Esophagus (tissue), 2 donors: ENCODE results near the gene RCC2. TPM values are rescaled to one million over a fixed set of nuclear protein-coding genes. Genes with fewer than 3 reads are reported as not detected.
A peak's percentile ranks its signal among the peaks of the same experiment; 100 is the strongest.
"Not testable (repeated sequence)": the region's sequence is repeated elsewhere in the genome, so short reads cannot be mapped to it uniquely, and the experiment has no call there.

Experiments used
- H3K27ac ChIP-seq, 2 donors: one replicate each; pipeline ENCODE4 v1.5.1; 2013; ENCODE audit warnings: low read depth in 2 of 2, mild to moderate bottlenecking in 2 of 2, inconsistent platforms in 1 of 2, low read length in 1 of 2, moderate library complexity in 1 of 2
- H3K27me3 ChIP-seq, 2 donors: one replicate each; pipeline ENCODE4 v1.6.1; 2013; ENCODE audit warnings: low read length in 2 of 2, control low read depth in 1 of 2, mild to moderate bottlenecking in 1 of 2; ENCODE audit not compliant: insufficient read depth in 2 of 2, control insufficient read depth in 1 of 2
- H3K36me3 ChIP-seq, 2 donors: one replicate each; pipeline ENCODE4 v1.6.1; 2013; ENCODE audit warnings: low read length in 1 of 2; ENCODE audit not compliant: control insufficient read depth in 2 of 2, insufficient read depth in 2 of 2
- H3K4me1 ChIP-seq, 2 donors: one replicate each; pipeline ENCODE4 v1.6.1; 2013; ENCODE audit warnings: low read length in 1 of 2; ENCODE audit not compliant: control insufficient read depth in 2 of 2, insufficient read depth in 2 of 2
- H3K4me3 ChIP-seq, 2 donors: one replicate each; pipeline ENCODE4 v1.5.1; 2013; ENCODE audit warnings: low read length in 2 of 2, mild to moderate bottlenecking in 2 of 2, low read depth in 1 of 2, moderate library complexity in 1 of 2
- H3K9me3 ChIP-seq, 2 donors: one replicate each; pipeline ENCODE4 v1.6.1; 2013; ENCODE audit warnings: mild to moderate bottlenecking in 2 of 2, low read depth in 1 of 2, low read length in 1 of 2, moderate library complexity in 1 of 2; ENCODE audit not compliant: control insufficient read depth in 2 of 2, insufficient read depth in 1 of 2
- WGBS, 2 donors: extraction: QIAGEN DNeasy Blood & Tissue Kit; methylation state at CpG; one replicate each; pipeline ENCODE4 v1.1.7; 2013; 5-methylcytosine and 5-hydroxymethylcytosine counted together
- polyA plus RNA-seq, 2 donors: library from polyadenylated mRNA; stranded (reverse); fragments of 200-250 nt; gene quantifications; one replicate each; pipeline ENCODE4 v1.2.3, GENCODE V29; 2013
- donor health status: healthy with polysubstance abuse.
- donor health status: Bipolar disorder and iron deficiency.

Gene RCC2
- 10 to 100 TPM; 48.8 TPM for polyA plus RNA-seq

DNA sequence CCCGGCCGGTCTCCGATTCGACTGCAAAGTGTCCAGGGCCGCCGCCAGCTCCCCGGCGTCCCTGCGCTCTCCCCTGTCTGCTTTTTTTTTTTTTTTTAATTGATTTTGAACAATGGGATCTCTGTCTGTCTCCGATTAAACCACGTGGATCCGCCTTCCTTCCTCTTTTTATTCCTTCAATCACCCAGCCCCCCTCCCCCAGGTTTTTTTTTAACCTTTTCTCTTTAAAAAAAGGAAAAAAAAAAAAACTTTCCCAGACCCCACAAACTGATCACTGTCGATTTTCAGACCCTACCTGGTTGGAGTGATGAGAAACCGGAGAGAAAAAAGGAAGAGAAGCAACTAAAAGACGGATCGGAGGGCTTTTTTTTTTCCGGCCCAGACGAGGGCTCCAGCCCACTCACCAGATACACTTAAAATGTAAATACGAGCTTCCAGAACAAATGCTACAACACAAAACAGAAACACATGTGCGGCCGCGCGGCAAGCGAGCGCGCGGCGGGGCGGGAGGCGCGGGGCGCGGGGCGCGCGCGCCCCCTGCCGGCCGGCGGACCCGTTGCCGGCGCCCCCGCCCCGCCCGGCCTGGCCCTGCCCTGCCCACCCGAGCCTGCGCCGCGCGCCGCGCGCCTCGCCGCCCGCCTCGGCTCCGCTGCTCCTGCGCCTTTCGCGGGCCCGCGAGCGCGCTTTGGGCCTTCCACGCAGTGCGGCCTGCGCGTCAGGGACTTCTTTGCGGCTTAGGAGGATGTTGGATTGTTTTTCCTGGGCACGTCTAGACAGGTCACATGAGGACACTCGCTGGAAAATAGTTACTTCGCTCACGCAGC, at the start of gene RCC2:
TSS of gene RCC2 (minus strand) at position 428 of the 824 bp plus-strand sequence. CDS start 1,163 bp downstream, outside the sequence.
- peak within 1 kb of the TSS; percentile 78 to 88 for H3K4me3 ChIP-seq
- 0% methylated on average over 55 to 75 of the region's 75 CpGs for WGBS, 2 donors
- peaks cover 0 to 10% of the 10 kb centered on the region in 2 donors for H3K4me1 ChIP-seq
- no peaks in the 10 kb centered on the region for H3K36me3 ChIP-seq
- peak within 1 kb of the TSS; percentile 78 to 93 for H3K27ac ChIP-seq
- H3K9me3 ChIP-seq: no peaks in the 10 kb centered on the region
- no peaks in the 10 kb centered on the region for H3K27me3 ChIP-seq

DNA sequence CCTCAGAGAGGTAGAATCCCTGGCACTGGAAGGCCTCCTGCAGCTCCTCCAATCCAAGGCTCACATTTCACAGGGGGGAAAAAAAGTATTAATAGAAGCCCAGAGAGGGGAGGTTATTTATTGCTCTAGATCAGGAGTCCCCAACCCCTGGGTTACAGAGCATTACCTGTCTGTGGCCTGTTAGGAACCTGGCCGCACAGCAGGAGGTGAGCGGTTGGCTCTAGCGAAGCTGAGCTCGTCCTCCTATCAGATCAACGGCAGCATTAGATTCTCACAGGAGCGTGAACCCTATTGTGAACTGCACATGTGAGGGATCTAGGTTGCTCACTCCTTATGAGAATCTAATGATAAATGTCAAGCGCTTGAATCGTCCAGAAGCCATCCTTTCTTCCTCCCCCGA, 46.8 kb upstream of the RCC2 start:
- WGBS, 2 donors: 81 to 88% methylated on average over 9 of the region's 9 CpGs
- Histone ChIP-seq H3K36me3 (no peaks in the 10 kb centered on the region), H3K27me3 (no peaks in the 10 kb centered on the region), H3K4me3 (no peak overlapping the region), H3K4me1 (no peaks in the 10 kb centered on the region), H3K27ac (no peak overlapping the region), H3K9me3 (no peaks in the 10 kb centered on the region)

DNA sequence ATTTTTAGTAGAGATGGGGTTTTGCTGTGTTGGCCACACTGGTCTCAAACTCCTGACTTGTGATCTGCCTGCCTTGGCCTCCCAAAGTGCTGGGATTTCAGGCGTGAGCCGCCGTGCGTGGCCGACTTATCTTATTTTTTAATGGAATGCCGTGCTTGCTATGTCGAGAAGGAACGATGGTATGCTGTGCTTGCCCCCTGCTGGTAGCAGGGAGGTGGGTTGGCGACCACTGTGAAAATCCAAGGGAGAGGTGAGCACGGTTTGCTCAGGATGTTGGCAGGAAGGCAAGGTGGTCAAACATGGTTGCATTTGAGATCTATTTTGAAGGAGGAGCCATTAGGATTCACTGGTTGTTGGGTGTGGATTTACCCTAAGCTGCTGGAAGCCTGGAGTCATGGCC, 45.8 kb upstream of the RCC2 start:
- no peaks in the 10 kb centered on the region for H3K36me3 ChIP-seq
- no peak overlapping the region for H3K27ac ChIP-seq
- no peaks in the 10 kb centered on the region for H3K27me3 ChIP-seq
- H3K4me3 ChIP-seq: no peak overlapping the region
- no peaks in the 10 kb centered on the region for H3K9me3 ChIP-seq
- 47 to 63% methylated on average over 10 of the region's 10 CpGs for WGBS, 2 donors
- H3K4me1 ChIP-seq: no peaks in the 10 kb centered on the region

DNA sequence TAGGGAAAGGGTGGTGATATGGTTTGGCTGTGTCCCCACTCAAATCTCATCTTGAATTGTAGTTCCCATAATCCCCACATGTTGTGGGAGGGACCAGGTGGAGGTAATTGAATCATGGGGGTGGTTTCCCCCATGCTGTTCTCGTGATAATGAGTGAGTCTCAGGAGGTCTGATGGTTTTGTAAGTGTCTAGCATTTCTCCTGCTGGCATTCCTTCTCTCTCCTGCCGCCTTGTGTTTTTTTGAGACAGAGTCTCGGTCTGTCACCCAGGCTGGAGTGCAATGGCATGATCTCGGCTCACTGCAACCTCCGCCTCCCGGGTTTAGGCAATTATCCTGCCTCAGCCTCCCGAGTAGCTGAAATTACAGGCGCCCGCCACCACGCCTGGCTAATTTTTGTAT, 42.5 kb upstream of the RCC2 start:
- not testable (repeated sequence) for H3K27ac ChIP-seq, H3K4me3 ChIP-seq, H3K27me3 ChIP-seq, H3K4me1 ChIP-seq, H3K36me3 ChIP-seq, H3K9me3 ChIP-seq
- WGBS, 2 donors: 83 to 86% methylated on average over 10 of the region's 10 CpGs

DNA sequence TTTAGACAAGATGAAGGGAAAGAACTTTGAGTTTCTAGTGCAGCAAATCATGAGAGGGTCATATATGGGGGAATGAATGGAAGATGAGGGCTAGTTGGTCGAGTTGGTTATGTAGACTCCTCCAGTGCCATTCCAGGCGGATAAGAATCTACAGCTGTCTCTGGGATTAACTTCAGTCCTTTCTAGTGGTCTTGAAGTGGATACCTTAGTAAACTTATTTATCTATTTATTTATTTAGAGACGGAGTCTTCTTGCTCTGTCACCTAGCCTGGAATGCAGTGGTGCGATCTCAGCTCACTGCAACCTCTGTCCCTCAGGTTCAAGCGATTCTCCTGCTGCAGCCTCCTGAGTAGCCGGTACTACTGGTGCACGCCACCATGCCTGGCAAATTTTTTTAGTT, 41.4 kb upstream of the RCC2 start:
- Histone ChIP-seq H3K4me3 (no peak overlapping the region), H3K9me3 (no peaks in the 10 kb centered on the region), H3K27ac (no peak overlapping the region), H3K4me1 (no peaks in the 10 kb centered on the region), H3K36me3 (no peaks in the 10 kb centered on the region), H3K27me3 (no peaks in the 10 kb centered on the region)
- 78 to 83% methylated on average over 7 of the region's 7 CpGs for WGBS, 2 donors

DNA sequence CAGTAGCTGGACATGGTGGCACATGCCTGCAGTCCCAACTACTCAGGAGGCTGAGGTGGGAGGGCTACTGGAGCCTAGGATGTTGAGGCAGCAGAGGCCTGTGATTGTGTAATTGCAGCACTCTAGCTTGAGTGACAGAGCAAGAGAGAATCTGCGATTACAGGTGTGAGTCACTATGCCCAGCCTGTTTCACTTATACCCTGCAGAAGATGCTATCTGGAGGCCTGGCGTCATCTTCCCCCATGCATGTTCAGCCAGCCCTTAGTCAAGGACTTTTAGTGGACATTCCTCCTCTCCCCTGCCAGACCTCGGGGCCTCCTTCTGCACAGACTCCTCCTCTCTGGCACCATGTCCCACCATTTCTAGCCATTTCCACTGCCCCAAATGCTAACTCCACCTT, 36.3 kb upstream of the RCC2 start:
- WGBS, 2 donors: 34 to 53% methylated on average over 3 of the region's 3 CpGs
- no peaks in the 10 kb centered on the region for H3K36me3 ChIP-seq
- no peaks in the 10 kb centered on the region for H3K4me1 ChIP-seq
- peak overlapping the region in 1 of 2 donors; percentile 34 for H3K27ac ChIP-seq
- H3K9me3 ChIP-seq: no peaks in the 10 kb centered on the region
- H3K4me3 ChIP-seq: no peak overlapping the region
- no peaks in the 10 kb centered on the region for H3K27me3 ChIP-seq

DNA sequence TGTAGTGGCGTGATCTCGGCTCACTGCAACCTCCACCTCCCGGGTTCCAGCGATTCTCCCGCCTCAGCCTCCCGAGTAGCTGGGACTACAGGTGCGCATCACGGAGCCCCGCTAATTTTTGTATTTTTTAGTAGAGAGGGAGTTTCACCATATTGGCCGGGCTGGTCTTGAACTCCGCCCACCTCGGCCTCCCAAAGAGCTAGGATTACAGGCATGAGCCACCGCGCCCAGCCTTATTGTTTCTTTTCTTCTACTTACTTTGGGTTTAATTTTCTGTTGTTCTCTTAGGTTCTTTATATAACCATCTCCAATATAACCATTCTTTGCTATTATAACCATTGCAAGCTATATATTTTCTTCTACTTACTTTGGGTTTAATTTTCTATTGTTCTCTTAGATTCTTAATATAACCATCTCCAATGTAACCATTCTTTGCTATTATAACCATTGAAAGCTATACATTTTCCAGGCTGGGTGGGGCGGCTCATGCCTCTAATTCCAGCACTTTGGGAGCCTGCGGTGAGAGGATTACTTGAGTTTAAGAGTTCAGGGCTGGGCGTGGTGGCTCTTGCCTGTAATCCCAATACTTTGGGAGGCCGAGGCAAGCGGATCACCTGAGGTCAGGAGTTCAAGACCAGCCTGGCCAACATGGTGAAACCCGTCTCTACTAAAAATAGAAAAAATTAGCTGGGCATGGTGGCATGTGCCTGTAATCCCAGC, 35.5 kb upstream of the RCC2 start:
- peak overlapping the region in 1 of 2 donors; percentile 29 for H3K27ac ChIP-seq
- H3K36me3 ChIP-seq, H3K9me3 ChIP-seq, H3K4me1 ChIP-seq, H3K27me3 ChIP-seq, H3K4me3 ChIP-seq: not testable (repeated sequence)
- WGBS, 2 donors: 79% methylated on average over 20 of the region's 20 CpGs

DNA sequence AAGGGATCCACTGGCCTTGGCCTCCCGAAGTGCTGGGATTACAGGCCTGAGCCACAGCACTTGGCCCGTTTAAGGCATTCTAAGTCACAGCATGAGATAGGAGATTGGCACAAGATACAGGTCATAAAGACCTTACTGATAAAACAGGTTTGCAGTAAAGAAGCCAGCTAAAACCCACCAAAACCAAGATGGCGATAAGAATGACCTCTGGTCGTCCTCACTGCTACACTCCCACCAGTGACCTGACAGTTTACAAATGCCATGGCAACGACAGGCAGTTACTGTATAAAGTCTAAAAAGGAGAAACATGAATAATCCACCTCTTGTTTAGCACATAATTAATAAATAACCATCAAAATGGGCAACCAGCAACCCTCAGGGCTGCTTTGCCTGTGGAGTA, 33.3 kb upstream of the RCC2 start:
- no peaks in the 10 kb centered on the region for H3K27me3 ChIP-seq
- peak overlapping the region in 1 of 2 donors; percentile 40 for H3K27ac ChIP-seq
- no peak overlapping the region for H3K4me3 ChIP-seq
- 53 to 68% methylated on average over 5 of the region's 5 CpGs for WGBS, 2 donors
- H3K36me3 ChIP-seq: no peaks in the 10 kb centered on the region
- H3K4me1 ChIP-seq: no peaks in the 10 kb centered on the region
- no peaks in the 10 kb centered on the region for H3K9me3 ChIP-seq

DNA sequence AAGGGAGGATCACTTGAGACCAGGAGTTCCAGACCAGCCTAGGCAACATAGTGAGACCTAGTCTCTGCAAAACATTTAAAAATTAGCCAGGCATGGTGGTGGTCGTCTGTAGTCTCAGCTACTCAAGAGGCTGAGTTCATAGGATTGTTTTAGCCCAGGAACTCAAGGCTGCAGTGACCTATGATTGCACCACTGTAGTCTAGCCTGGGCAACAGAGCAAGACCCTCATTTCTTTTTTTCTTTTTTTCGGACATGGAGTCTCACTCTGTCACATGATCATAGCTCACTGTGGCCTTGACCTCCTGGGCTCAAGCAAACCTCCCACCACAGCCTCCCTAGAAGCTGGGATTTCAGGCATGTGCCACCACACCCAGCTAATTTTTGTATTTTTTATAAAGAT, 31.9 kb upstream of the RCC2 start:
- Histone ChIP-seq H3K27me3 (no peaks in the 10 kb centered on the region), H3K27ac (no peak overlapping the region), H3K4me1 (no peaks in the 10 kb centered on the region), H3K4me3 (no peak overlapping the region), H3K36me3 (no peaks in the 10 kb centered on the region), H3K9me3 (no peaks in the 10 kb centered on the region)
- 73 to 86% methylated on average over 2 of the region's 2 CpGs for WGBS, 2 donors
